Loucy (cell line): Measurements from ENCODE around the gene KCNN3.

ENCODE experiments used
- H2AFZ ChIP-seq: fragments of 200-600 bp; sonication (generic); 2 replicates; pipeline ENCODE4 v1.6.0; 2016; ENCODE audit warnings: antibody characterized with exemption, mild to moderate bottlenecking, low read length, moderate library complexity
- H3F3A ChIP-seq: fragments of 200-600 bp; 2 replicates; pipeline ENCODE4 v1.6.0; 2016; ENCODE audit warnings: antibody characterized with exemption, low read depth, mild to moderate bottlenecking
- H3K27me3 ChIP-seq: fragments of 200-600 bp; sonication (generic); 2 replicates; pipeline ENCODE4 v1.6.1; 2014; ENCODE audit warnings: low read length, mild to moderate bottlenecking; ENCODE audit not compliant: insufficient read depth, poor library complexity, severe bottlenecking
- H3K36me3 ChIP-seq: fragments of 200-600 bp; sonication (generic); 2 replicates; pipeline ENCODE4 v1.6.1; 2016; ENCODE audit warnings: low read length; ENCODE audit not compliant: insufficient read depth
- H3K4me1 ChIP-seq: fragments of 200-600 bp; sonication (generic); 2 replicates; pipeline ENCODE4 v1.5.1; 2014; ENCODE audit warnings: low read length, mild to moderate bottlenecking; ENCODE audit not compliant: insufficient read depth, poor library complexity, severe bottlenecking
- H3K4me2 ChIP-seq: fragments of 200-600 bp; sonication (generic); 2 replicates; pipeline ENCODE4 v1.6.0; 2014; ENCODE audit warnings: antibody characterized with exemption, low read length, low read depth, mild to moderate bottlenecking; ENCODE audit not compliant: poor library complexity, severe bottlenecking
- H3K4me3 ChIP-seq: fragments of 200-600 bp; sonication (generic); 2 replicates; pipeline ENCODE4 v1.5.1; 2014; ENCODE audit warnings: low read length, mild to moderate bottlenecking, mixed read lengths; ENCODE audit not compliant: poor library complexity, severe bottlenecking
- H3K79me2 ChIP-seq: fragments of 200-600 bp; sonication (generic); 2 replicates; pipeline ENCODE4 v1.6.1; 2014; ENCODE audit warnings: low read length; ENCODE audit not compliant: insufficient read depth
- H3K9ac ChIP-seq: fragments of 200-600 bp; sonication (generic); 2 replicates; pipeline ENCODE4 v1.6.0; 2014; ENCODE audit warnings: mild to moderate bottlenecking, low read depth, low read length, moderate library complexity; ENCODE audit not compliant: poor library complexity, severe bottlenecking
- H3K9me2 ChIP-seq: fragments of 200-600 bp; sonication (generic); replicated peaks from 2 replicates; pipeline ENCODE4 v1.6.1; 2016; ENCODE audit warnings: low read depth, low read length, mixed read lengths
- H3K9me3 ChIP-seq: fragments of 200-600 bp; sonication (generic); 2 replicates; pipeline ENCODE4 v1.6.1; 2014; ENCODE audit warnings: mild to moderate bottlenecking, antibody characterized with exemption, low read length, low read depth; ENCODE audit not compliant: insufficient read depth
- H4K20me1 ChIP-seq: fragments of 200-600 bp; sonication (generic); 2 replicates; pipeline ENCODE4 v1.6.0; 2014; ENCODE audit warnings: antibody characterized with exemption, low read length, mild to moderate bottlenecking; ENCODE audit not compliant: insufficient read depth, poor library complexity, severe bottlenecking
- CTCF ChIP-seq: fragments of 200-600 bp; sonication (generic); conservative IDR thresholded peaks from 2 replicates; pipeline ENCODE4 v1.5.1; 2014; ENCODE audit warnings: mild to moderate bottlenecking, antibody characterized with exemption, low read length
- EZH2phosphoT487 ChIP-seq: fragments of 200-600 bp; IDR thresholded peaks from 2 replicates; pipeline ENCODE4 v1.6.1; 2018; ENCODE audit warnings: antibody characterized with exemption, mild to moderate bottlenecking, moderate library complexity, borderline replicate concordance

KCNN3 gene

GRCh38 chr1:154735804-154736168 lies 134.3 kb downstream of the KCNN3 start:
- Histone ChIP-seq H3K27me3 (peaks cover 6% of the 10 kb centered on the region), H4K20me1 (no peaks in the 10 kb centered on the region), H3K4me2 (no peak overlapping the region), H2AFZ (no peak overlapping the region), H3K9me3 (no peaks in the 10 kb centered on the region), H3K4me1 (no peaks in the 10 kb centered on the region), H3K79me2 (no peaks in the 10 kb centered on the region), H3K9ac (no peak overlapping the region), H3F3A (no peaks in the 10 kb centered on the region), H3K36me3 (no peaks in the 10 kb centered on the region), H3K4me3 (no peak overlapping the region), H3K9me2 (no peaks in the 10 kb centered on the region)
- TF ChIP-seq EZH2phosphoT487 (no peak), CTCF (no peak)

- Histone ChIP-seq H3K36me3 (no peaks in the 10 kb centered on the region), H4K20me1 (no peaks in the 10 kb centered on the region), H3K4me1 (no peaks in the 10 kb centered on the region), H3K79me2 (no peaks in the 10 kb centered on the region), H3K9ac (no peak overlapping the region), H3K4me3 (no peak overlapping the region), H2AFZ (no peak overlapping the region), H3K27me3 (peaks cover 6% of the 10 kb centered on the region), H3F3A (no peaks in the 10 kb centered on the region), H3K9me3 (no peaks in the 10 kb centered on the region), H3K4me2 (no peak overlapping the region), H3K9me2 (no peaks in the 10 kb centered on the region)
- TF ChIP-seq CTCF, result no peak
- TF ChIP-seq EZH2phosphoT487, result no peak
Measured at GRCh38 chr1:154735061-154735803, 134.8 kb downstream of the KCNN3 start.

- Histone ChIP-seq H3K4me1 (peaks cover 8% of the 10 kb centered on the region), H2AFZ (no peak overlapping the region), H3K79me2 (no peaks in the 10 kb centered on the region), H3K4me2 (no peak overlapping the region), H3K9me3 (no peaks in the 10 kb centered on the region), H3K9ac (no peak overlapping the region), H3K9me2 (no peaks in the 10 kb centered on the region), H3F3A (no peaks in the 10 kb centered on the region), H4K20me1 (no peaks in the 10 kb centered on the region), H3K36me3 (no peaks in the 10 kb centered on the region), H3K4me3 (no peak overlapping the region), H3K27me3 (no peaks in the 10 kb centered on the region)
- TF ChIP-seq EZH2phosphoT487, result no peak
- TF ChIP-seq CTCF, result no peak
Measured at GRCh38 chr1:154733621-154734020, 136.5 kb downstream of the KCNN3 start.
